Bronchial epithelial cell (primary cell): ENCODE data around the gene WNT3A. TPM values are rescaled to one million over a fixed set of nuclear protein-coding genes. Genes with fewer than 3 reads are reported as not detected.

Experiments
- DNase-seq: peaks from one replicate; pipeline ENCODE4 v3.0.0-alpha.2; 2010; ENCODE audit warnings: low read depth
- FAIRE-seq: peaks from 2 replicates; lab custom pipeline; 2011; peaks lifted over from hg19 to GRCh38; lab: Jason Lieb, UNC
- H3K27me3 ChIP-seq: 2 replicates; pipeline ENCODE4 v1.5.1; 2011; ENCODE audit warnings: low read length; ENCODE audit not compliant: control insufficient read depth, insufficient read depth
- H3K36me3 ChIP-seq: 2 replicates; pipeline ENCODE4 v1.5.1; 2011; ENCODE audit warnings: low read length; ENCODE audit not compliant: control insufficient read depth, insufficient read depth
- H3K4me3 ChIP-seq: 2 replicates; pipeline ENCODE4 v1.5.1; 2011; ENCODE audit warnings: mild to moderate bottlenecking, low read depth, low read length, control low read depth
- CTCF ChIP-seq: IDR thresholded peaks from 2 replicates; pipeline ENCODE4 v1.5.1; 2011; ENCODE audit warnings: mild to moderate bottlenecking, moderate library complexity, low read length, control low read depth, inconsistent platforms; ENCODE audit not compliant: insufficient read depth, severe bottlenecking
- total RNA-seq: library from RNA; depleted of rRNA; stranded (reverse); fragments of >200 nt; gene quantifications from 2 replicates; pipeline ENCODE4 v1.2.1, GENCODE V29; 2014

Gene WNT3A
- total RNA-seq, 1 donor from 2014 or later = not detected

DNA sequence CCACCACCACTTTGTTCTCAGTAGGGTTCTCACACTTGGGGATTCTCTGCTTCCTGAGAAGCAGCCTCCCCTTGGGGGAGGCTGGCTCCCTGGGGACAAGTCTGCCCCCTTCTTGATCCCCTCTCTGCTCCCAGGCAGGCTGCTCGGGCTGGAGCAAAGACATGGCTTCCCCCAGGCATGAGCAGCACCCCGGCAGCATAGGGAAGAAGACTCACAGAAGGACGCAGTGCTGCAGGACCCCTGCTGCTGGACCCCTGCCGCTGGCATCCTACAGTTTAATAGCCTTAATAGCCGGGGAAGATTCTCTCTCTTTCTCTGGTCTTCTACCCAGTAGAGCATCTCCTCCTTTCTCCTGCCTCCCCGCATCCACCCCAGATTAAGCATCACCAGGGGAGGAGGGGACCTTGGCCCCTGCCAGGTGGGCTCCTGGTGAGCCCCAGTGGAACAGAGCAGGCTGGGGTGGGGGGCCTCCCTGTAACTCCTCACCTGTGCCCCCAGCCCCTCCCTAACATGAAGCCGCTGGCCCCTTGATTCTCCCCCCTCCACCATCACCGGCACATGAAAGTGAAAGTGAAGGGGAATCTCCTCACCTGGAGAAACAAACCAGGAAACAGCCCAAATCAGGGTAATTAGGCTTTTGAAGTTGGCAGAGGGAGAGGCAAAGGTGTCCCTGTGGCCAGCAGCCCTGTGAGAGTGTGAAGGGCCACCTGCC, 2.5 kb downstream of the WNT3A start:
- peaks cover 32% of the 10 kb centered on the region for H3K27me3 ChIP-seq
- H3K36me3 ChIP-seq = no peaks in the 10 kb centered on the region
- no peak for FAIRE-seq
- H3K4me3 ChIP-seq = no peak overlapping the region
- DNase-seq = no peak
- TF ChIP-seq CTCF = no peak

DNA sequence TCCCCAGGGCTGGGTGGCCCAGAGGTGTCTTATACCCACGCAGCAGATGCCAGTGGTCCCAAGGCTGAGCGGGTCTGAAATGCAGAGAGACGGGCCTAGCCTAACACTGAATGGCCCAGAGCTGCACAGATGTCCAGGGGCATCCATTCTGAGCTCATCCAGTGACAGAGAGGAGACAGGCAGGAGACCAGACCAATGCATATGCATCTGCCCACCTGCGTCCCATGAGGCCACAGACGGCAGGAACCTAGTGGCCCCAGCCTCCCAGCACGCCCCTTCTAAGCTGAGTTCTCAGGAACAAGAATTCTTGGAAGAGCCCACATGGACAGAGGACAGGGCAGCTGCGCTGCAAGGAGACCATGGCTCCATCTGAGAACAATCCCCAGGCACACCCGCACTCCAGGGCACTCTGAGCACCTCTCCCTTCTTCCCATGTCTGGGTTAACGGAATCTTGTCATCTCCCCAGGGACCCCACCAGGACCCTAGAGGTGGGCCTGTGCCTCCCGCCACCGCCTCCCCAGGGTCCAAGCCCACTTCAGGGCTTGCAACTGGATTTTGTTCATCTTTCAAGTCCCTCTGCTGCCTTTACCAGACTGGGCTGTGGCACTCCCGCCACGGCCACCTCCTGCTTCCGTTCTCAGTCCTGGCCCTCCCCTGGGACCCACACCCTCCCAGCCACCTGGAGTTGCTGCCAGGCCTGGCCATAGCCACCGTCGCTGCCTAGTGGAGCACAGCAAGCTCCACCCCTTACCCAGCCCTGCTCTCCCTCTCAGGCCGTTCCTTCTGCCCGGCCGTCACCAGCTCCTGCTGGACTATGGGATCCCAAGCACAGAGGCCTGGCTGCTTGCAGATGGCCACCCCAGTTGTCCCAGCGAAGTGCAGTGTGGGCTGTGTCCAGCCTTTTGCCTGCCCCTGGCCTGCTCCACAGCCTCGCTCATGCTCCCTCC, 3.3 kb downstream of the WNT3A start:
- DNase-seq (no peak), FAIRE-seq (no peak)
- no peaks in the 10 kb centered on the region for H3K36me3 ChIP-seq
- TF ChIP-seq CTCF = no peak
- no peak overlapping the region for H3K4me3 ChIP-seq
- H3K27me3 ChIP-seq = peaks cover 26% of the 10 kb centered on the region

DNA sequence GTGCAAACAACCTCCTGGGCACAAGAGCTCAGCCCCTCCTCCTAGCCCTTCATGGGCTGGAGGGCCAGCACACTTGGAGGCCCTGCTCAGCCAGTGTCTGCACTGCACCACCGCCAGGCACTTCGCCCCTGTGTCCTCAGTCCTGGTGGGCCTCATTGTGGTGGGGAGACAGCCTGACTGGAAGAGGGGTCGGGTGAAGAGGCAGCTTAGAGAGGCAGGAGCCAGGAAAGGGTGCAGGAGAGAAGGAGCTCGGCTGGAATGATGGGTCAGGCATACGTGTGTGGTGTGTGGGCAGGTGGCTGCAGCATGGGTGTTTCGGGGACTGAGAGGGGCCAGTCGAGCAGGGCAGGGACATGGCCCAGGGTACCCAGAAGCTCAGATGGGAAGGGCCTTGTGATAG, 4.1 kb downstream of the WNT3A start:
- Histone ChIP-seq H3K4me3 (no peak overlapping the region), H3K27me3 (peaks cover 18% of the 10 kb centered on the region), H3K36me3 (no peaks in the 10 kb centered on the region)
- FAIRE-seq (no peak), DNase-seq (no peak)
- no peak for TF ChIP-seq CTCF

DNA sequence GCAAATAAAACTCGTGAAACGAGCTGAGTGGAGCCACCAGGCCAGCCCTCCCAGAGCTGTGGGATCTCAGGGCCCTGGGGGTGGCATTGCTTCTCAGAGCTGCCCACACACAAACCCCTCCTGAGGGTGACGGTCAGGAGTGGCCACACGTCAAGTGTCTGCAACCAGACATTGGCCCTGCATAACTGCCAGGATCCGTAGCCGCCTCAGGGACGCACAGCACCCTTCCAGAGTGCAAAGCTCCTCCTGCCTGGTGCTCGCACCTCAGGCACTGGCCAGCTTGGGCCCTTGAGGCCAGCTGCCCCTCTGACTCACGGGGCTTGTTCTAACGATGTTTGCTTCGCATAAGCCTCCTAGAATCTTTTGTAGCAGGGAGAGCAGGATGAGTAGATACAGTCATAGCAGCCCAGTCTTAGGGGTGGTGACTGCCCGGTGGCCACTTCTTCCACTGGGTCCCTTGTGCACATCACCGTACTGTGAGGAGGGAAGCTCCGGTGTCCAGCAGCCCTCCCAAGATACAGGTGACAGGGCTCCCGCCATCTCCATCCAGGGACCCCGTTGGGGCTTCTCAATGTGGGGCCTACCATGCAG, 5.0 kb downstream of the WNT3A start:
- H3K4me3 ChIP-seq = no peak overlapping the region
- no peak for TF ChIP-seq CTCF
- DNase-seq = peak; percentile 51
- H3K36me3 ChIP-seq = no peaks in the 10 kb centered on the region
- peaks cover 13% of the 10 kb centered on the region for H3K27me3 ChIP-seq
- no peak for FAIRE-seq

GRCh38 chr1:228012555-228012954, 5.8 kb downstream of the WNT3A start:
- no peak for TF ChIP-seq CTCF
- Histone ChIP-seq H3K27me3 (peaks cover 12% of the 10 kb centered on the region), H3K4me3 (no peak overlapping the region), H3K36me3 (no peaks in the 10 kb centered on the region)
- FAIRE-seq (no peak), DNase-seq (no peak)
